ENCODE data around the gene WNT7B. TPM values are rescaled to one million over a fixed set of nuclear protein-coding genes. Genes with fewer than 3 reads are reported as not detected.

WNT7B gene
- total RNA-seq, 1 experiment from 2014 or later, result 0.33 TPM

DNA sequence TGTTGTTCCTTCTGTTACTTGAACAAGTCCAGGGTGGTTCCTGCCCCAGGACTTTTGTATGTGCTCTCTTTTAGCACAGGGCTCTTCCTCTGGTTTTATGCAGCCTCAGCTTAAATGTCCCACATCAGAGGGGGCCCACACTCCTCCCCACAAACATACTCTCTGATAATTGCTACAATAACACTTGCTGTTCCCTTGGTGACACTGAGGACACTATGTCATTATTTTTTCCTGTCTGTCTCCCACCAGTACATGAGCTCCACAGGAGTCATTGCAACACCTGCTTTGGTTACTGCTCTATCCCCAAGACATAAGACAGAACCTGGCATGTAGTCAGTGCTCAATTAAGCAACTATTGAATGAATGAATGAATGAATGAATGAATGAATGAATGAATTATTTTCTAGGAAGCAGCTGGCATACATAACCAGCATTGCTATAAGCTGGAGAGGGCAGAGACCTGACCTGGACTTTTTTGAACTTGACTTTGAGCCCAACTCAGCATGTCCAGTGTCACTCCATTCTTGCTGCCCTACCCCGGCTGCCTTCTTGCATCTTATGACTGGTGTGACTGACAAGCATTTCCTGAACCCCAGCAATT lies 7.5 kb upstream of the WNT7B start:
- DNase-seq (ENCODE audit: low spot score), result no peak
- Mint-ChIP-seq H3K27ac (no peak overlapping the region), H3K36me3 (no peaks in the 10 kb centered on the region), H3K27me3 (ENCODE audit: low read depth) (peaks cover 6% of the 10 kb centered on the region), H3K4me3 (no peak overlapping the region), H3K9me3 (peaks cover 8% of the 10 kb centered on the region; the same call in 1 of the 2 replicates), H3K4me1 (no peaks in the 10 kb centered on the region)
- no peak for ATAC-seq
- ChIA-PET POLR2A (interaction anchor here (0.5 kb wide), 1 partner anchor 554 kb away, joined by 3 read pairs; no protein-coding TSS in a partner anchor), CTCF (interaction anchor here (0.8 to 3.9 kb wide), 3 partner anchors 10 to 22 kb away, joined by 5 to 18 read pairs (median 7); no protein-coding TSS in a partner anchor)
- TF ChIP-seq FOXJ3 (CRISPR knock-in tag; IDR thresholded peaks at IDR 0.05; ENCODE audit: borderline replicate concordance) (no peak), ZNF121 (CRISPR knock-in tag; IDR thresholded peaks at IDR 0.05) (no peak), FOXP4 (CRISPR knock-in tag; IDR thresholded peaks at IDR 0.05) (no peak), ZSCAN18 (CRISPR knock-in tag; IDR thresholded peaks at IDR 0.05) (no peak), ZBTB21 (CRISPR knock-in tag; IDR thresholded peaks at IDR 0.05; ENCODE audit: borderline replicate concordance) (no peak), ZNF396 (CRISPR knock-in tag; IDR thresholded peaks at IDR 0.05; ENCODE audit: borderline replicate concordance) (no peak), ZNF317 (CRISPR knock-in tag; IDR thresholded peaks at IDR 0.05; ENCODE audit: borderline replicate concordance, low read depth) (no peak), NR1H2 (CRISPR knock-in tag; IDR thresholded peaks at IDR 0.05) (no peak), CBFB (CRISPR knock-in tag; IDR thresholded peaks at IDR 0.05; ENCODE audit: low read depth) (no peak)
- TF ChIP-seq, protein P1, sequence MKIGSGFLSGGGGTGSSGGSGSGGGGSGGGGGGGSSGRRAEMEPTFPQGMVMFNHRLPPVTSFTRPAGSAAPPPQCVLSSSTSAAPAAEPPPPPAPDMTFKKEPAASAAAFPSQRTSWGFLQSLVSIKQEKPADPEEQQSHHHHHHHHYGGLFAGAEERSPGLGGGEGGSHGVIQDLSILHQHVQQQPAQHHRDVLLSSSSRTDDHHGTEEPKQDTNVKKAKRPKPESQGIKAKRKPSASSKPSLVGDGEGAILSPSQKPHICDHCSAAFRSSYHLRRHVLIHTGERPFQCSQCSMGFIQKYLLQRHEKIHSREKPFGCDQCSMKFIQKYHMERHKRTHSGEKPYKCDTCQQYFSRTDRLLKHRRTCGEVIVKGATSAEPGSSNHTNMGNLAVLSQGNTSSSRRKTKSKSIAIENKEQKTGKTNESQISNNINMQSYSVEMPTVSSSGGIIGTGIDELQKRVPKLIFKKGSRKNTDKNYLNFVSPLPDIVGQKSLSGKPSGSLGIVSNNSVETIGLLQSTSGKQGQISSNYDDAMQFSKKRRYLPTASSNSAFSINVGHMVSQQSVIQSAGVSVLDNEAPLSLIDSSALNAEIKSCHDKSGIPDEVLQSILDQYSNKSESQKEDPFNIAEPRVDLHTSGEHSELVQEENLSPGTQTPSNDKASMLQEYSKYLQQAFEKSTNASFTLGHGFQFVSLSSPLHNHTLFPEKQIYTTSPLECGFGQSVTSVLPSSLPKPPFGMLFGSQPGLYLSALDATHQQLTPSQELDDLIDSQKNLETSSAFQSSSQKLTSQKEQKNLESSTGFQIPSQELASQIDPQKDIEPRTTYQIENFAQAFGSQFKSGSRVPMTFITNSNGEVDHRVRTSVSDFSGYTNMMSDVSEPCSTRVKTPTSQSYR (CRISPR knock-in tag; IDR thresholded peaks at IDR 0.05), result no peak
- TF ChIP-seq, protein P2, sequence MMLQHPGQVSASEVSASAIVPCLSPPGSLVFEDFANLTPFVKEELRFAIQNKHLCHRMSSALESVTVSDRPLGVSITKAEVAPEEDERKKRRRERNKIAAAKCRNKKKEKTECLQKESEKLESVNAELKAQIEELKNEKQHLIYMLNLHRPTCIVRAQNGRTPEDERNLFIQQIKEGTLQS (CRISPR knock-in tag; conservative IDR thresholded peaks at IDR 0.05), result no peak

- H3K9me3 Mint-ChIP-seq, result peaks cover 8% of the 10 kb centered on the region; the same call in 1 of the 2 replicates
- H3K27ac Mint-ChIP-seq, result no peak overlapping the region
- peaks cover 6% of the 10 kb centered on the region for H3K27me3 Mint-ChIP-seq (ENCODE audit: low read depth)
- DNase-seq (ENCODE audit: low spot score) (no peak), ATAC-seq (no peak)
- no peak overlapping the region for H3K4me3 Mint-ChIP-seq
- ChIA-PET CTCF (interaction anchor here (0.6 to 2.3 kb wide), 3 partner anchors 11 to 133 kb away, joined by 3 to 7 read pairs (median 5); no protein-coding TSS in a partner anchor), POLR2A (interaction anchor here (0.5 kb wide), 1 partner anchor 554 kb away, joined by 3 read pairs; no protein-coding TSS in a partner anchor)
- no peaks in the 10 kb centered on the region for H3K36me3 Mint-ChIP-seq
- TF ChIP-seq GTF2I (CRISPR knock-in tag; conservative IDR thresholded peaks at IDR 0.05), result no peak
- no peak for TF ChIP-seq ZNF263 (CRISPR knock-in tag; IDR thresholded peaks at IDR 0.05; ENCODE audit: low read depth)
- TF ChIP-seq FOXP4 (CRISPR knock-in tag; IDR thresholded peaks at IDR 0.05), result no peak
- TF ChIP-seq, protein P3, sequence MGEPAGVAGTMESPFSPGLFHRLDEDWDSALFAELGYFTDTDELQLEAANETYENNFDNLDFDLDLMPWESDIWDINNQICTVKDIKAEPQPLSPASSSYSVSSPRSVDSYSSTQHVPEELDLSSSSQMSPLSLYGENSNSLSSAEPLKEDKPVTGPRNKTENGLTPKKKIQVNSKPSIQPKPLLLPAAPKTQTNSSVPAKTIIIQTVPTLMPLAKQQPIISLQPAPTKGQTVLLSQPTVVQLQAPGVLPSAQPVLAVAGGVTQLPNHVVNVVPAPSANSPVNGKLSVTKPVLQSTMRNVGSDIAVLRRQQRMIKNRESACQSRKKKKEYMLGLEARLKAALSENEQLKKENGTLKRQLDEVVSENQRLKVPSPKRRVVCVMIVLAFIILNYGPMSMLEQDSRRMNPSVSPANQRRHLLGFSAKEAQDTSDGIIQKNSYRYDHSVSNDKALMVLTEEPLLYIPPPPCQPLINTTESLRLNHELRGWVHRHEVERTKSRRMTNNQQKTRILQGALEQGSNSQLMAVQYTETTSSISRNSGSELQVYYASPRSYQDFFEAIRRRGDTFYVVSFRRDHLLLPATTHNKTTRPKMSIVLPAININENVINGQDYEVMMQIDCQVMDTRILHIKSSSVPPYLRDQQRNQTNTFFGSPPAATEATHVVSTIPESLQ (CRISPR knock-in tag; IDR thresholded peaks at IDR 0.05), result no peak
- no peak for TF ChIP-seq ESRRA (CRISPR knock-in tag; IDR thresholded peaks at IDR 0.05; ENCODE audit: borderline replicate concordance)
- TF ChIP-seq JUN (CRISPR knock-in tag; IDR thresholded peaks at IDR 0.05), result no peak
- TF ChIP-seq E2F1 (CRISPR knock-in tag; IDR thresholded peaks at IDR 0.05), result no peak
- no peak for TF ChIP-seq ZNF671 (CRISPR knock-in tag; IDR thresholded peaks at IDR 0.05)
- TF ChIP-seq, protein P4, sequence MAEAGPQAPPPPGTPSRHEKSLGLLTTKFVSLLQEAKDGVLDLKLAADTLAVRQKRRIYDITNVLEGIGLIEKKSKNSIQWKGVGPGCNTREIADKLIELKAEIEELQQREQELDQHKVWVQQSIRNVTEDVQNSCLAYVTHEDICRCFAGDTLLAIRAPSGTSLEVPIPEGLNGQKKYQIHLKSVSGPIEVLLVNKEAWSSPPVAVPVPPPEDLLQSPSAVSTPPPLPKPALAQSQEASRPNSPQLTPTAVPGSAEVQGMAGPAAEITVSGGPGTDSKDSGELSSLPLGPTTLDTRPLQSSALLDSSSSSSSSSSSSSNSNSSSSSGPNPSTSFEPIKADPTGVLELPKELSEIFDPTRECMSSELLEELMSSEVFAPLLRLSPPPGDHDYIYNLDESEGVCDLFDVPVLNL (CRISPR knock-in tag; IDR thresholded peaks at IDR 0.05; ENCODE audit: borderline replicate concordance, low read depth), result no peak
- no peak for TF ChIP-seq NFATC4 (CRISPR knock-in tag; IDR thresholded peaks at IDR 0.05)
- TF ChIP-seq GRHL2 (CRISPR knock-in tag; IDR thresholded peaks at IDR 0.05; ENCODE audit: insufficient replicate concordance, severe bottlenecking), result no peak
- no peaks in the 10 kb centered on the region for H3K4me1 Mint-ChIP-seq
These were observed 6.8 kb upstream of the WNT7B start for GRCh38 chr22:45983797-45984196.
